Retinal pigment epithelial cell (primary cell): ENCODE data around the gene SWSAP1.

Source experiments
- DNase-seq: peaks from one replicate; pipeline ENCODE4 v3.0.0-alpha.2; 2010; ENCODE audit warnings: low read depth
- H3K4me3 ChIP-seq: 2 replicates; pipeline ENCODE4 v1.5.1; 2011; ENCODE audit warnings: mild to moderate bottlenecking, low read length, control low read depth, moderate library complexity
- TF ChIP-seq, protein P1 (sequence below): conservative IDR thresholded peaks from 2 replicates; pipeline ENCODE4 v1.5.1; 2011; ENCODE audit warnings: low read depth, low read length, control low read depth, inconsistent platforms

SWSAP1 gene

DNA sequence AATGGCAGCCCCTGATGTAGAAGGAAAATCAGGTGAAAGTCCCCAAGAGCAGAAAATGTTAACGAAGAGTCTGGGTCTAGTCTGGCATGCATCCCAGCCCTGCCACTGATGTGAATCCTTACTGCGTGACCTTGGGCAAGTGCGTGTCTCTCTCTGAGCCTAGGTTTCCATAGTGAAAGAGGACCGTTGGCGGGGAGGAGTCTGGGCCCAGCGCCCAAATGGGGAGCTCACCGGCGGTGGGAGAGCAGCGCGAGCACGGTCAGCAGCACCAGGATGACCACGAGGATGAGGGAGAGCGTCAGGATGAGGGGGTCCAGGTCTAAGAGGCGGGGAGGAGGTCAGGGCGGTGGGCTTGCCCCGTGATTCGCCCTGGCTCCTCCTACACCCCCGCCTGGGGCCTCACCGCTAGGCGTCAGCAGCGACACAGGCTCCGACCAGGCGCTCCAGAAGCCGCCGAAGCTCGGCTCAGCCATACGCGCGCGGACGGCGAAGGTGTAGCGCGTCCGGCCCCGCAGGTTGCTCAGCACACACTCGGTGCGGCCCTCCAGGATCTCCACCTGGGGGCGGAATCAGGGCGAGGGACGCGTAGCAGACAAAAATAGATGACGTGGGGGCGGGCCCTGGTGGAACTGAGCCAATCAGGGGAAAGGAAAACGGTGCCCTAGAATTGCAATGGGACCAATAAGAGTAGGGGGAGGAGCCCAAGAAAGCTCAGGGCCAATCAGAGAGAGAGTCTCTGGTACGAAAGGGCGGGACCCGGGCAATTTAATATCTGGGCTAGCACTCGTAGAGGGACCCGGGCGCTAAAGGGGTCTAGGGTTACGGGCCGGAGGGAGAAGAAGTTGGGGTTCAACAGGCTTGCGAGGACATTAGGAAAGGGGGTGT is 6.4 kb downstream of the SWSAP1 start:
- peak; percentile 84 for DNase-seq
- H3K4me3 ChIP-seq: peak overlapping the region; percentile 62
- TF ChIP-seq, protein P1, sequence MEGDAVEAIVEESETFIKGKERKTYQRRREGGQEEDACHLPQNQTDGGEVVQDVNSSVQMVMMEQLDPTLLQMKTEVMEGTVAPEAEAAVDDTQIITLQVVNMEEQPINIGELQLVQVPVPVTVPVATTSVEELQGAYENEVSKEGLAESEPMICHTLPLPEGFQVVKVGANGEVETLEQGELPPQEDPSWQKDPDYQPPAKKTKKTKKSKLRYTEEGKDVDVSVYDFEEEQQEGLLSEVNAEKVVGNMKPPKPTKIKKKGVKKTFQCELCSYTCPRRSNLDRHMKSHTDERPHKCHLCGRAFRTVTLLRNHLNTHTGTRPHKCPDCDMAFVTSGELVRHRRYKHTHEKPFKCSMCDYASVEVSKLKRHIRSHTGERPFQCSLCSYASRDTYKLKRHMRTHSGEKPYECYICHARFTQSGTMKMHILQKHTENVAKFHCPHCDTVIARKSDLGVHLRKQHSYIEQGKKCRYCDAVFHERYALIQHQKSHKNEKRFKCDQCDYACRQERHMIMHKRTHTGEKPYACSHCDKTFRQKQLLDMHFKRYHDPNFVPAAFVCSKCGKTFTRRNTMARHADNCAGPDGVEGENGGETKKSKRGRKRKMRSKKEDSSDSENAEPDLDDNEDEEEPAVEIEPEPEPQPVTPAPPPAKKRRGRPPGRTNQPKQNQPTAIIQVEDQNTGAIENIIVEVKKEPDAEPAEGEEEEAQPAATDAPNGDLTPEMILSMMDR: peak; percentile 66

- no peak for DNase-seq
- peak overlapping the region; percentile 29 for H3K4me3 ChIP-seq
- TF ChIP-seq, protein P1: peak; percentile 74
Observed at GRCh38 chr19:11382898-11383705, 8.6 kb downstream of the SWSAP1 start.

DNA sequence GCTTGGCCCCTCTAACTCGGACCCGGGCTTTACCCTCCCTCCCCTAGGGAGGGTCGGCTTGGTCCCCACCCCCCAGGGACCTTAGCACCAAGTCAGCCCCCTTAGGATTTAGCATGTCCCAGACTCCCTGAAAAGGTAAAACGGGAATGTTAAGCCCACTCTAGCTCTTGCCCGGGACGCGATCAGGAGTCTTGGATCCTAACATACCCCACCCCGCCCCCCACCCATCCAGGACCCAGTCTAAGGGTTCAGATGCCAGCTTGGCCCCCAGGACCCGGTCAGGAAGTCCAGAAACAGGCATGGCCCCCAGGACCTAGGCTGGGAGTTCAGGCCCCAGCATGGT is 9.2 kb downstream of the SWSAP1 start:
- no peak for DNase-seq
- TF ChIP-seq, protein P1: no peak
- peak overlapping the region; percentile 29 for H3K4me3 ChIP-seq

- no peak for DNase-seq
- TF ChIP-seq, protein P1: no peak
- no peak overlapping the region for H3K4me3 ChIP-seq
Observed at GRCh38 chr19:11384778-11385129, 10.3 kb downstream of the SWSAP1 start.

- H3K4me3 ChIP-seq: no peak overlapping the region
- DNase-seq: no peak
- TF ChIP-seq, protein P1: no peak
Observed at GRCh38 chr19:11387162-11388034, 12.9 kb downstream of the SWSAP1 start.

DNA sequence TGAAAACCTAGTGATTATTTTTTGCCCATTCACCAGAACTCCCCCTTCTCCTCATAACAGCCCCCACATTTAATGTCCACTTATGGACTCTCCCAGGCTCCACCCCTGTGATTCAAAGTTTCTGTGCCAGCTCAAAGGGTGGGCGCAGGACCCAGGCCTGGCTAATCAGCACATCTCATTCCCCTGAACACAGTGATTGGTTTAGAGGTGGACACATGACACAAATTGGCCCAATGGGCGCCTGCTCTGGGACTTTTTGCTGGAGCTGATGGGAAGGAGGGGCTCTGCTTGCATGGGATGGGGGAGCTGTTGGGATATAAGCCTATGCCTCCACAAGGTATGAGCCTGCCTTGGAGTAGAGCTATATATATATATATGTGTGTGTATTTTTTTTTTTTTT is 15.9 kb downstream of the SWSAP1 start:
- TF ChIP-seq, protein P1: no peak
- DNase-seq: no peak
- H3K4me3 ChIP-seq: no peak overlapping the region
